Measurements from ENCODE around the gene YES1. TPM values are rescaled to one million over a fixed set of nuclear protein-coding genes. Genes with fewer than 3 reads are reported as not detected.

The YES1 gene
- total RNA-seq: 81.9 and 109 TPM in 2 replicates

DNA sequence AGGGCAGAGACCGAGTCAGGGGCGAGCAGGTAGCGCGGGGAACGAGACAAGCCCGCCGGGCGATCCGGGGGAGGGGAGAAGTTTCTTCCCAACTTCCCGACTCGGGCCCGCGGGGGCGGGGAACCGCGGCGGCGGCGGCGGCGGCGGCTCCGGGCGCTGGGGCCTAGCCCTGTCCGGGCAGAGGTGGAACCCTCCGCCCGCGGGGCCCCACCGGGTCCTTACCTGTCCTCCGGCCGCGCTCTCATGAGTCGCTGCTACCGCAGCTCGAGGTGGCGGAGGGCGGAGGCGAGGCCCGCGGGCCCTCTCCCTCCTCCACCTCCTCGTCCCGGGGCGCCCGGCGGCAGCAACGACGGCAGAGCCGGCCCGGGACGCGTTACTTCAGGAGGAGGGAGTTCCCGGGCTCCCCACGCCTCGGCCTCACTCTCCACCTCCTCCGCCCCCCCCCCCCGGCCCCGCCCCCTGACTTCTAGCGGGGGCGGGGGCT, at the start of gene YES1:
TSS of gene YES1 (minus strand) at position 351 of the 484 bp plus-strand sequence. CDS start 55,415 bp downstream, outside the sequence.

DNA sequence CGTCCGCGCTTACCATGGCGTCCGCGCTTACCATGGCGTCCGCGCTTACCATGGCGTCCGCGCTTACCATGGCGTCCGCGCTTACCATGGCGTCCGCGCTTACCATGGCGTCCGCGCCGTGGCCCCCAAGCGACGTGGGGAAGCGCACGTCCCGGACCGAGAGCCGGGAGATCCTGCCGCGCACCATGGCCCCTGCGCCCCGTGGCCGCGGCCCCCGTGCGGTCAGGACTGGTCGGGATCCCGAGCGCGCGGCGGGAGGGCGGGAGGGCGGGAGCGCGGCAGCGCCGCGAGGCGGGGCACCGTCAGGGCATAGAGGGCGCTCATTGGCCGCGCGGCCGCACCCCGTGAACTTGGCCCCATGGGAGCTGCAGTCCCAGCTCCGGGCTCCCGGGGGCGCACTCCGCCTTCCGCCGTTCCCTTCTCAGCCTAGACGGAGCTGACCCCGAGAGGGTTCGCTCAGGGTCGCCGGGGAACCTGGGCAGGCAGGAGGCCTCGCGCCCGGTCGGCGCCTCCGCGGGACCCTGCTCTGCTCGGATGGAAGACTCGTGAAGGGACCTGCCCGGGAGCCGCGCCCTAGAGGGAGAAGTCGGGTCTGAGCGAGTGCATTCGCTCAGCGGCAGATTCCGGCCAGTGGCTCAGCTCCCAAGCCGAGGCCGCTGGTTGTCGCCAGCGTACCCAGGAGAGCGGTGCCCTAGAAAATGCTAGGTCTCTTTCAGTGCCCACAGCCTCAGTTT, 99.5 kb downstream of the YES1 start, which contains the start of gene ENOSF1:
TSS of gene ENOSF1 (minus strand) at position 230 of the 734 bp plus-strand sequence. CDS start at position 187, 43 bp downstream.

Small RNA genes within 50 kb of the gene (small RNA-seq; reads per million reads assigned to genes)
- gene BOLA2P1 (0.08 reads per million), gene RNU1-109P (0.55 reads per million, percentile 33 among the genes with 10 or more reads in this experiment)

Other genes starting within 250 kb of the YES1 start
- gene CETN1, start 231.9 kb downstream of the YES1 start, total RNA-seq: not detected in 2 replicates
- not detected in 2 replicates for gene CLUL1, start 215.3 kb downstream of the YES1 start, total RNA-seq
- gene TYMS, start 154.6 kb downstream of the YES1 start, total RNA-seq: 20.9 and 25.7 TPM in 2 replicates
- 42.6 and 62.8 TPM in 2 replicates for gene ENOSF1, start 99.6 kb downstream of the YES1 start, total RNA-seq
- not detected in 2 replicates for gene ADCYAP1, start 92.6 kb upstream of the YES1 start, total RNA-seq

Measured in subcutaneous preadipocyte (primary cell).